Limb (tissue), 2 donors: ENCODE data around the gene CALU.

ENCODE experiments used
- DNase-seq, 2 donors: peaks; one replicate each; pipeline ENCODE4 v3.0.0-alpha.2; 2016; ENCODE audit errors: extremely low spot score in 2 of 2

Gene CALU

GRCh38 chr7:128811631-128812430 lies 72.7 kb downstream of the CALU start:
- no peak for DNase-seq

GRCh38 chr7:128812514-128813168 lies 73.5 kb downstream of the CALU start:
- no peak for DNase-seq

GRCh38 chr7:128814499-128814898 lies 75.3 kb downstream of the CALU start:
- no peak for DNase-seq

- DNase-seq, result no peak
Measured at GRCh38 chr7:128815289-128815942, 76.3 kb downstream of the CALU start.

GRCh38 chr7:128818694-128819093 lies 79.5 kb downstream of the CALU start:
- no peak for DNase-seq
